ENCODE data around the gene WASL. TPM values are rescaled to one million over a fixed set of nuclear protein-coding genes. Genes with fewer than 3 reads are reported as not detected.

WASL gene
- total and polyA plus RNA-seq, 7 donors = 17.6 to 37.8 (median 31.0) TPM

GRCh38 chr7:123750389-123751230 lies 1.8 kb upstream of the WASL start:
- no peak for DNase-seq
- no peak for ATAC-seq
- intact Hi-C loops (cut with DNase I) = no loop called here
- no peaks in the 10 kb centered on the region for H3K27me3 ChIP-seq (ENCODE audit: insufficient read depth in 3 of 3, low read length in 2 of 3)
- no peaks in the 10 kb centered on the region for H3K9me3 ChIP-seq
- peak overlapping the region; percentile 99 for H3K27ac ChIP-seq
- H3K36me3 ChIP-seq (ENCODE audit: insufficient read depth in 1 of 2, low read depth in 1 of 2) = no peaks in the 10 kb centered on the region
- H3K4me3 ChIP-seq = peak overlapping the region; percentile 91
- 88 to 95% (median 94%) methylated on average over 2 of the region's 2 CpGs for WGBS, 3 donors
- H3K4me1 ChIP-seq = peaks cover 31% of the 10 kb centered on the region
- no peak for TF ChIP-seq CTCF (IDR thresholded peaks at IDR 0.05)

- Histone ChIP-seq H3K27ac (peak overlapping the region; percentile 99), H3K9me3 (no peaks in the 10 kb centered on the region), H3K4me3 (peak overlapping the region; percentile 91), H3K27me3 (ENCODE audit: insufficient read depth in 3 of 3, low read length in 2 of 3) (no peaks in the 10 kb centered on the region), H3K4me1 (peaks cover 42% of the 10 kb centered on the region), H3K36me3 (ENCODE audit: insufficient read depth in 1 of 2, low read depth in 1 of 2) (no peaks in the 10 kb centered on the region)
- intact Hi-C loops (cut with DNase I) = loop anchor here in 1 of 2 donors (5.0 to 10.0 kb wide), 2 partner anchors 37 to 65 kb away; no protein-coding TSS in a partner anchor
- ATAC-seq (peak; percentile 36 to 68 (median 50)), DNase-seq (peak in 1 of 2 donors; percentile 33)
- 0 to 1% (median 0%) methylated on average over 10 of the region's 10 CpGs for WGBS, 3 donors
- TF ChIP-seq CTCF (IDR thresholded peaks at IDR 0.05) = no peak
These were observed 694 bp upstream of the WASL start for GRCh38 chr7:123749537-123749857.

GRCh38 chr7:123748171-123748733 lies 551 bp downstream of the WASL start:
- H3K27ac ChIP-seq = peak overlapping the region; percentile 99
- peaks cover 55% of the 10 kb centered on the region for H3K4me1 ChIP-seq
- DNase-seq (peak; percentile 59 to 68), ATAC-seq (peak; percentile 31 to 51 (median 42))
- intact Hi-C loops (cut with DNase I) = loop anchor here in 1 of 2 donors (5.0 to 10.0 kb wide), 2 partner anchors 36 to 63 kb away; no protein-coding TSS in a partner anchor
- H3K4me3 ChIP-seq = peak overlapping the region; percentile 91
- no peaks in the 10 kb centered on the region for H3K36me3 ChIP-seq (ENCODE audit: insufficient read depth in 1 of 2, low read depth in 1 of 2)
- no peak for TF ChIP-seq CTCF (IDR thresholded peaks at IDR 0.05)
- WGBS, 3 donors = 0 to 1% (median 0%) methylated on average over 27 to 46 of the region's 46 CpGs
- no peaks in the 10 kb centered on the region for H3K9me3 ChIP-seq
- H3K27me3 ChIP-seq (ENCODE audit: insufficient read depth in 3 of 3, low read length in 2 of 3) = no peaks in the 10 kb centered on the region

- peak; percentile 29 to 57 for DNase-seq
- H3K27me3 ChIP-seq (ENCODE audit: insufficient read depth in 3 of 3, low read length in 2 of 3) = no peaks in the 10 kb centered on the region
- H3K4me3 ChIP-seq = peak overlapping the region; percentile 91
- H3K4me1 ChIP-seq = peaks cover 61% of the 10 kb centered on the region
- peak overlapping the region; percentile 99 for H3K27ac ChIP-seq
- H3K9me3 ChIP-seq = no peaks in the 10 kb centered on the region
- WGBS, 3 donors = 0 to 1% (median 0%) methylated on average over 12 of the region's 12 CpGs
- ATAC-seq = peak; percentile 17 to 44 (median 22)
- intact Hi-C loops (cut with DNase I) = loop anchor here in 1 of 2 donors (5.0 to 10.0 kb wide), 2 partner anchors 35 to 63 kb away; no protein-coding TSS in a partner anchor
- no peak for TF ChIP-seq CTCF (IDR thresholded peaks at IDR 0.05)
- no peaks in the 10 kb centered on the region for H3K36me3 ChIP-seq (ENCODE audit: insufficient read depth in 1 of 2, low read depth in 1 of 2)
These were observed 1.1 kb downstream of the WASL start for GRCh38 chr7:123747620-123748141.

Data from psoas muscle (tissue), 8 donors.